NOMO-1 treated with DMSO at 0.1 percent for 48 hours (cell line): ENCODE measurements around the gene SSBP3.
"Not testable (repeated sequence)": the region's sequence is repeated elsewhere in the genome, so short reads cannot be mapped to it uniquely, and the experiment has no call there.

Experiments used
- DNase-seq: peaks from one replicate; lab custom pipeline; 2025; ENCODE audit not compliant: unreplicated experiment; lab: John Stamatoyannopoulos, UW

Gene SSBP3

GRCh38 chr1:54228638-54229079, 177.5 kb downstream of the SSBP3 start:
- no peak for DNase-seq

GRCh38 chr1:54227891-54228310, 178.3 kb downstream of the SSBP3 start:
- peak; percentile 37 for DNase-seq

GRCh38 chr1:54227091-54227602, 179.0 kb downstream of the SSBP3 start:
- no peak for DNase-seq

GRCh38 chr1:54225986-54226559, 180.1 kb downstream of the SSBP3 start:
- DNase-seq = no peak

GRCh38 chr1:54225378-54225777, 180.8 kb downstream of the SSBP3 start:
- DNase-seq = no peak

GRCh38 chr1:54224233-54224632, 182.0 kb downstream of the SSBP3 start:
- no peak for DNase-seq

- no peak for DNase-seq
These were observed 182.6 kb downstream of the SSBP3 start for GRCh38 chr1:54223441-54224202.

GRCh38 chr1:54222711-54223110, 183.5 kb downstream of the SSBP3 start:
- no peak for DNase-seq

- DNase-seq = no peak
These were observed 184.2 kb downstream of the SSBP3 start for GRCh38 chr1:54221867-54222484.

- peak; percentile 4 for DNase-seq
These were observed 184.9 kb downstream of the SSBP3 start for GRCh38 chr1:54221113-54221834.

GRCh38 chr1:54220004-54220811, 186.0 kb downstream of the SSBP3 start:
- DNase-seq = peak; percentile 39

GRCh38 chr1:54219688-54220003, 186.5 kb downstream of the SSBP3 start:
- no peak for DNase-seq

- no peak for DNase-seq
These were observed 187.1 kb downstream of the SSBP3 start for GRCh38 chr1:54218883-54219687.

GRCh38 chr1:54215523-54215922, 190.7 kb downstream of the SSBP3 start:
- DNase-seq = no peak

GRCh38 chr1:54212872-54213271, 193.3 kb downstream of the SSBP3 start:
- DNase-seq = no peak

- not testable (repeated sequence) for DNase-seq
These were observed 198.3 kb downstream of the SSBP3 start for GRCh38 chr1:54207896-54208295.

GRCh38 chr1:54207287-54207686, 198.9 kb downstream of the SSBP3 start:
- no peak for DNase-seq

- DNase-seq = no peak
These were observed 202.0 kb downstream of the SSBP3 start for GRCh38 chr1:54204199-54204598.

GRCh38 chr1:54200519-54200997, 205.6 kb downstream of the SSBP3 start:
- no peak for DNase-seq
